GM18499 (cell line): Measurements from ENCODE around the gene SNX32.
A peak's percentile ranks its signal among the peaks of the same experiment; 100 is the strongest.

ENCODE experiments used
- ATAC-seq: cut with Tn5 transposase; IDR thresholded peaks from one replicate; pipeline ENCODE4 v1.9.1; 2021; ENCODE audit warnings: moderate number of reproducible peaks; ENCODE audit not compliant: insufficient read depth, unreplicated experiment

Gene SNX32

GRCh38 chr11:65796726-65797601 lies 36.8 kb upstream of the SNX32 start:
- no peak for ATAC-seq

DNA sequence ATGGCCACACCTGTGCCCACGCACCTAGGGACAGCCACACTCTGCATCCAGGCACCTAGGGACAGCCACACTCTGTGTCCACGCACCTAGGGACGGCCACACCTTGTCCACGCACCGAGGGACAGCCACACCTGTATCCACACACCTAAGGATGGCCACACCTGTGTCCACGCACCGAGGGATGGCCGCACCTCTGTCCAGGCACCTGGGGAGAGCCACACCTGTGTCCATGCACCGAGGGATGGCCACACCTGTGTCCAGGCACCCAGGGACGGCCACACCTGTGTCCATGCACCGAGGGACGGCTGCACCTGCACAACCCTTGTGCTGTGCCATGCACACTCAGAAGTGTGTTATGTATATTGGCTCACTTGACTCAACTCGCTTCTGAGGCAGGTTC lies 36.1 kb upstream of the SNX32 start:
- no peak for ATAC-seq

DNA sequence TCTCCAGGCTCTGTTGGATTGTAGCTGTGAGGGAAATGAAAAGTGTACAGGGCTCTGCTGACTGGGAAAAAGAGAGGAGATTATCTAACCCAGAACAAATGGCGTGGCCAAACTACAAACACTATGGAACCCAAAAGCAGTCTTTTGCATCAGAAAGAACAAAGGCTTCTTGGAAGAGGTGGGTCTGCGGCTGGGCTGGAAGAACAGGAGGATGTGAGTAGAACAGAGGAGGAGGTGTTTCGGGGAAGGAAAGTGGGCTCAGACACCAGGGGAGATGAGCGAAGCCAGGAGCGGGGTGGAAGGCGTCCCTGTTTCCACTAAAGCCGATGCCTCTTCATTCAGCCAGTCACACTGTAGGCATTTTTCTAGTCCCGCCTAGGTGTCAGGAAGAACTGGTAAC lies 34.9 kb upstream of the SNX32 start:
- ATAC-seq: no peak

- no peak for ATAC-seq
Observed at GRCh38 chr11:65801153-65801987, 32.4 kb upstream of the SNX32 start.

GRCh38 chr11:65802841-65803240 lies 30.9 kb upstream of the SNX32 start:
- peak; percentile 76 for ATAC-seq

DNA sequence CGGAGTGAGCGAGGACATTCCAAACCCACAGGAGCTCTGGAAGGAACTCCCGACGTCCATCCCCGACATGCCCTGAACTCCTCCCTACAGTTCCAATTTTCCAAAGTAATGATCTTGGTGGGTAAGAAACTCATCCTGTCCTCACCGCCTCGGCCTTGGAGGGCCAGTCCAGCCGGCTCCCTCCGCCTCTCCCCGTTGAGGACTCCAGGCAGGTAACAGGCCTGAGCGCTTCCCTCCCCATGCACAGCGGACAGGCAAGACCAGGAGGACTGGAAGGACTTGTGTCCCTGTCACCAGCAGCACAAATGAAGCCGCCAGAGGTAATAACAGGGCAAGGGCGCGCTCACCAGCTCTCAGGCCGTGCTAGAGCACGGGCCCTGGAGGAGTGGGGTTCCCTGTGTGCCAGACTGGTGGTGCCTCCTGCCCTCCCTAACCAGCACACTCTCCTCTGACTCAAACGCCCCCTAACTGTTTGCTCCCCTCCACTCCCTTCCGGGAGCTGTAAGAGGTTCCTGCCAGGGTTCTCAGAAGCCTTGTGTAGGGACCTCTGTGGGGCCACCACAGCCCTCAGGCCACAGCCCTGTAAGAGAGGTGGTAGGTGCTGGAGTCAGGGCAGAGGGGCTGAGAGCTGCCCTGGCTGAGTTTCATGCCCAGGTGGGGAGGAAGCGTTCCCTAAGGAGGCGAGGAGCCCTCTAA lies 29.8 kb upstream of the SNX32 start:
- ATAC-seq: no peak

- no peak for ATAC-seq
Observed at GRCh38 chr11:65806979-65807378, 26.8 kb upstream of the SNX32 start.

- no peak for ATAC-seq
Observed at GRCh38 chr11:65808744-65809341, 24.9 kb upstream of the SNX32 start.

GRCh38 chr11:65809496-65809895 lies 24.3 kb upstream of the SNX32 start:
- ATAC-seq: no peak

GRCh38 chr11:65810046-65810868 lies 23.5 kb upstream of the SNX32 start:
- no peak for ATAC-seq

GRCh38 chr11:65811764-65812475 lies 21.8 kb upstream of the SNX32 start:
- no peak for ATAC-seq

DNA sequence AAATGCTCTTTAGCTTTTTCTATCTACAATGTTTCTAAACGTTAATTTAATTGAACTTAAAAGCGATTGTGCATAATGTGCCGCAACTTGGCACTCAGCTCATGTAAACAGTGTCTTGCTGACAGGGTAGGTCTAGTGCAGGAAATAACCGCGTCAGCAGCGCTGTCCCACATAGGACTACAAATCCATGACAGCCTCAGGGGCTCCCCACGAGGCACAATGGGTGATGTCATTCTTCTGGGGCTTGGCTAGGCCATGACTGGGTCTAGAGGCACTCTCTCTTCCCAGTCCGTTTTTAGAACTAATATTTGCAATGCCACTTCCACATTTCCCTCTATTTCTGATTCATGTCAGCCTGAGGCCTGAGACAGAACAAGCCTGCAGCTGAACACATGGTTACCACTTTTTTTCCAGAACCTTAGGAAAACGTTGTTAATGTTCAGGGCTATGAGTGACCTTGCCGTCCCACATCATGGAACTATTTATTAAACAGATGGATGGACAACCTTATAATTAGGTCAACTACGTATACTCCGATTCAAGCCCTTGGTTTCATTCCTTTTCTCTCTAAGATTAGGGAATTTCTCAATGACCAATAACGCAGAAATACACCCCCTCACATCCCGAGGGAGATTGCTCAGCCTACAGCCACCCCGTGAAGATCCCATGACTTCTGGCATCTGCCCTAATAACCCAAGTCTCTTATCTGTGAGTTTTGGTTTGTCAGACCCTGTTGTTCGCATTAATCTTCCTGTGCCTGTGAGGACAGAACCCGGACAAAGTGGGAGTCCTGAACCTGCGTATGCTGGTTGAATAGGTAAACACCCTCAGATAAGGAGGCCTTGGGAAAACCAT lies 19.4 kb upstream of the SNX32 start:
- ATAC-seq: no peak

GRCh38 chr11:65814986-65815565 lies 18.7 kb upstream of the SNX32 start:
- no peak for ATAC-seq

DNA sequence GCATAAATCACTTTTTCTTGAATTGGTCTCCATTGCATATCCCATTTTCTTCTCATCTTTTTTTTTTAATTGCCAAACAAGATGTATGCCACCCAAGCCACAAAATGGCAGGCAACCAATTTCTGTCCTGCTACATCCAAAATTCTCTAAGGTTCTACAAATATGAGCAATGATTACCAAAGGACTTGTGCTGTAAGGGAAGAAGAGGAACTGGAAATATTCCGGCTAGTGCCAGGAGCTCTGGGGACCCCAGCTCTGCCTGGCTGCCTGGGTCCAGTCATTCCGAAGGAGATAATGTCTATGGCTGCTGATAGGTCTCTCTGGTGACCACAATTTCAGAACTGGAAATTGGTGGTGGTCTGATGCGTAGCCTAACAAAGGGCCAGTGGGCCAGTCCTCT lies 17.1 kb upstream of the SNX32 start:
- no peak for ATAC-seq

DNA sequence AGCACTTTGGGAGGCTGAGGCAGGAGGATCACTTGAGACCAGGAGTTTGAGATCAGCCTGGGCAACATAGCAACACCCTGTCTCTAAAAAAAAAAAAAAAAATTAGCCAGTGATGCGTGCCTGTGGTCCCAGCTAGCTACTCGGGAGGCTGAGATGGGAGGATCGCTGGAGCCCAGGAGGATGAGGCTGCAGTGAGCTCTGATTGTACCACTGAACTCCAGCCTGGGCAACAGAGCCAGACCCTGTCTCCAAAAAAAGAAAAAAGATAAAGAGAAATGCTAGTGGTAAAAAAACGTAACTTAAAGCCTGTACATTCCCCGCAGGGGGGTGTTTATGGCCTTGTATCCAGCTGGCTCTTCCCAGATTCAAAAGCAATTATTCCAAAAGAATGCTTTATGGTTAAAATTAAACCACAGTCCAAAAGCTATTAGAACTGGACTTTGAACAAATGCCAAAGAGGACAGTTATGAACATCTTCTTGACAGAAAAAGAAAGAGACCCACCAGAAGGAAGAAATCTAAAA lies 16.4 kb upstream of the SNX32 start:
- ATAC-seq: no peak

DNA sequence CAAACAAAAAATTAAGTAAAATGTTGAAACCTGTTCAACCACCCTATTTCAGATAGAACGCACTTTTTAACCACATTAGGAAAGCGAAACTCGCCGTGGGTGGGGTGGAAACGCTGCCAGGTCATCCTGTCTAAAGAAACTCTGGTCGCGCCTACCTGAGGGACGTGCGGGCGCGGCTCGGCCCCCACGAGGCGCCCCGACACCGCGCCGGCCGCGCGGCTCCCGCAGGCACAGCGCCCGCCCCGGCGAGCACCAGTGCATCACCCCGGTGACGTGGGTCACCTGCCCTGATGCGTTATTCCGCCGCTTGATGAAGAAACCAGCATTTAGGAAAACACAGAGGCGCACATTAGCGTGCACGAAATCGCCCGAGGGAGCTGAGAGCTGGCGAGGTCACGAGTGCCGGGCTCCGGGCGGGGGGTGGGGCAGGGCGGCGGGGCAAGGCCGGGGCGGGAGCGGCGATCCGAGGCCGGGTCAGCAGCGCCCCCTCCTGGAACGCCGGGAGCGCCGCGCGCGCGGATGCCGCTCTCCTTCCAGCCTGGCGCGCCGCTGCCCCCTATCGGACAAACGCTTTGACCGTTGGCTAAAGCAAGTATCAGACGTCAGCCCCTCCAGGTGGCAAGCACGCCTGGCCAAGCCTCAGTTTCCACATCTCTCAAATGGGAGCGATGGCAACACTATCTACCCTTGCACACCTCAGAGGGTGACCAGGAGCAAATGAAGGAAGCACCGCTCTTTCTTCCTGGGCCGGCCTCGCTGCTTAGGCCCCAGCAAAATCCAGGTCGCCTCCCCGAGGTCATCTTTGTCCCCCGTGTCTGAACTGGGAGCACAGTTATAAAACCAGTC lies 15.7 kb upstream of the SNX32 start:
- peak; percentile 62 for ATAC-seq

DNA sequence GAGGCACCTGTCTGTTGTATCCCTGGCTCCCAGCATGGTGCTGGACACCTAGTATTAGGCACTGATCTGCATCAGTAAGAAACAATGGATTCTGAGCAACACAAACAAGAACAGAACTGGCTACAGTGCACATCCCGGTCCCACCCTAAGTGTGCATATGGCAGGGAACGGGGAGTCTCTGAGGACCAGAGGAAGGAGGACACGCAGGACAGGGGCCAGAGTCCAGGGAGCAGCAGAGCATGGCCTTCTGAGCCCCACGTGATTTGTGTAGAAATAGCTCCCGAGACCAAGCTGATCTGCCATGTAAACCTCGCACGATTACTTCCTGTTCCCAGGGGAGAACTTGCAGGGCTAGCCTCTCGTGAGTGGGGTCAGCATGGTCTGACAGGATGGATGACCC lies 12.7 kb upstream of the SNX32 start:
- ATAC-seq: no peak
